K562 (cell line): ENCODE measurements around the gene MS4A6E. TPM values are rescaled to one million over a fixed set of nuclear protein-coding genes. Genes with fewer than 3 reads are reported as not detected.

Experiments used
- GABPB1 ChIP-seq: sonication (generic); formaldehyde crosslinking; IDR thresholded peaks from 2 replicates; pipeline ENCODE4 v1.8.0; 2022; ENCODE audit warnings: mild to moderate bottlenecking, missing genetic modification reagents
- HOXB6 ChIP-seq: fragments of 250-450 bp; sonication (Bioruptor Pico); IDR thresholded peaks from 2 replicates; pipeline ENCODE4 v1.5.1; 2022; ENCODE audit warnings: mild to moderate bottlenecking, borderline replicate concordance
- MTA3 ChIP-seq: fragments of 450-650 bp; formaldehyde crosslinking; IDR thresholded peaks from 2 replicates; pipeline ENCODE4 v1.6.1; 2017; ENCODE audit warnings: mild to moderate bottlenecking, borderline replicate concordance
- ZC3H4 ChIP-seq: sonication (generic); formaldehyde crosslinking; IDR thresholded peaks from 2 replicates; pipeline ENCODE4 v1.9.0; 2021; ENCODE audit warnings: missing genetic modification reagents, borderline replicate concordance
- polyA plus RNA-seq, 8 experiments: library from polyadenylated mRNA; depleted of rRNA in 4 of 8; stranded (reverse) in 5 of 8; unstranded in 3 of 8; fragments of >200 nt; fragmentation: Nextera tagmentation in 2 of 8; fragmentation: Illumina TruSeq in 1 of 8; extraction: Ambion mirVana in 2 of 8; extraction: Trizol in 1 of 8; gene quantifications; 2 replicates each; pipeline versions ENCODE4 v1.2.1 to v1.2.3, GENCODE V29; 2011 to 2014; ENCODE audit warnings: inconsistent platforms in 1 of 8, missing spikeins in 1 of 8
- total RNA-seq, 7 experiments: library from RNA; depleted of rRNA in 6 of 7; stranded (reverse); fragments of >200 nt in 6 of 7; fragmentation: Illumina TruSeq in 2 of 7; extraction: Trizol in 2 of 7; gene quantifications; 2 replicates each; pipeline versions ENCODE4 v1.2.1 to v1.2.3, GENCODE V29; 2011 to 2021; ENCODE audit warnings: low replicate concordance in 1 of 7
- TF ChIP-seq, protein P1 (sequence below), 2 experiments: fragments of 150-350 bp in 1 of 2; IDR thresholded peaks; 2 replicates each; pipeline ENCODE4 v1.6.1; 2012 to 2016; ENCODE audit warnings: low read depth in 2 of 2, low read length in 2 of 2, mild to moderate bottlenecking in 1 of 2, moderate library complexity in 1 of 2
- TF ChIP-seq, protein P2 (sequence below): sonication (generic); formaldehyde crosslinking; IDR thresholded peaks from 2 replicates; pipeline ENCODE4 v1.8.1; 2022; ENCODE audit warnings: missing genetic modification reagents

The MS4A6E gene
- total and polyA plus RNA-seq, 9 of the 15 experiments (the other 6 are each of a cell fraction or from before 2014, with no cell fraction given): 0.13 to 0.15 TPM; not detected in 7

DNA sequence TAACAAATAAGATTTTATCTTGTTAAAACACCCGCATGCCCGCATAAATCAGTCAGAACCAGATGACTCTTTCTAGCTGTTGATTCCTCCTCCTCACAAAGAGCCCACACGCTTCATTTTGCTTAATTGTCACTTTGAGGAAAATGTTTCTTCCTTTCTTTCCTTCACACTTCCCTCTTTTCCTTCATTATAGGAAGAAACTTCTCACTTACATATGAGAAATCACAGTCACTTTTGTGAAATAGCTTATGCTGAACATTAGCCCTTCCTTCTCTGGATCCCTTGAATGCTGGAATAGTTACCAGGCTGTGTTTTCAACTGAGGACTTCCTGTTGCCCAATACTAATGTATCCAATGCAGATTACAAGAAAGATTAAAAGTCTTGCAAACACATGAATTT, 5.8 kb downstream of the MS4A6E start (continued):
- TF ChIP-seq, protein P1, sequence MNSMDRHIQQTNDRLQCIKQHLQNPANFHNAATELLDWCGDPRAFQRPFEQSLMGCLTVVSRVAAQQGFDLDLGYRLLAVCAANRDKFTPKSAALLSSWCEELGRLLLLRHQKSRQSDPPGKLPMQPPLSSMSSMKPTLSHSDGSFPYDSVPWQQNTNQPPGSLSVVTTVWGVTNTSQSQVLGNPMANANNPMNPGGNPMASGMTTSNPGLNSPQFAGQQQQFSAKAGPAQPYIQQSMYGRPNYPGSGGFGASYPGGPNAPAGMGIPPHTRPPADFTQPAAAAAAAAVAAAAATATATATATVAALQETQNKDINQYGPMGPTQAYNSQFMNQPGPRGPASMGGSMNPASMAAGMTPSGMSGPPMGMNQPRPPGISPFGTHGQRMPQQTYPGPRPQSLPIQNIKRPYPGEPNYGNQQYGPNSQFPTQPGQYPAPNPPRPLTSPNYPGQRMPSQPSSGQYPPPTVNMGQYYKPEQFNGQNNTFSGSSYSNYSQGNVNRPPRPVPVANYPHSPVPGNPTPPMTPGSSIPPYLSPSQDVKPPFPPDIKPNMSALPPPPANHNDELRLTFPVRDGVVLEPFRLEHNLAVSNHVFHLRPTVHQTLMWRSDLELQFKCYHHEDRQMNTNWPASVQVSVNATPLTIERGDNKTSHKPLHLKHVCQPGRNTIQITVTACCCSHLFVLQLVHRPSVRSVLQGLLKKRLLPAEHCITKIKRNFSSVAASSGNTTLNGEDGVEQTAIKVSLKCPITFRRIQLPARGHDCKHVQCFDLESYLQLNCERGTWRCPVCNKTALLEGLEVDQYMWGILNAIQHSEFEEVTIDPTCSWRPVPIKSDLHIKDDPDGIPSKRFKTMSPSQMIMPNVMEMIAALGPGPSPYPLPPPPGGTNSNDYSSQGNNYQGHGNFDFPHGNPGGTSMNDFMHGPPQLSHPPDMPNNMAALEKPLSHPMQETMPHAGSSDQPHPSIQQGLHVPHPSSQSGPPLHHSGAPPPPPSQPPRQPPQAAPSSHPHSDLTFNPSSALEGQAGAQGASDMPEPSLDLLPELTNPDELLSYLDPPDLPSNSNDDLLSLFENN (IDR thresholded peaks at IDR 0.05; ENCODE audit: low read depth in 2 of 2, low read length in 2 of 2): no peak
- TF ChIP-seq, protein P2, sequence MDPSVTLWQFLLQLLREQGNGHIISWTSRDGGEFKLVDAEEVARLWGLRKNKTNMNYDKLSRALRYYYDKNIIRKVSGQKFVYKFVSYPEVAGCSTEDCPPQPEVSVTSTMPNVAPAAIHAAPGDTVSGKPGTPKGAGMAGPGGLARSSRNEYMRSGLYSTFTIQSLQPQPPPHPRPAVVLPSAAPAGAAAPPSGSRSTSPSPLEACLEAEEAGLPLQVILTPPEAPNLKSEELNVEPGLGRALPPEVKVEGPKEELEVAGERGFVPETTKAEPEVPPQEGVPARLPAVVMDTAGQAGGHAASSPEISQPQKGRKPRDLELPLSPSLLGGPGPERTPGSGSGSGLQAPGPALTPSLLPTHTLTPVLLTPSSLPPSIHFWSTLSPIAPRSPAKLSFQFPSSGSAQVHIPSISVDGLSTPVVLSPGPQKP (CRISPR knock-in tag): no peak
- no peak for TF ChIP-seq GABPB1 (CRISPR knock-in tag)
- TF ChIP-seq HOXB6: no peak
- no peak for TF ChIP-seq MTA3
- TF ChIP-seq ZC3H4 (CRISPR knock-in tag): no peak
- TF ChIP-seq, all 486 proteins: peak for 0
